ENCODE measurements around the gene WDR90. TPM values are rescaled to one million over a fixed set of nuclear protein-coding genes. Genes with fewer than 3 reads are reported as not detected.

WDR90 gene
- total RNA-seq, 1 experiment from 2014 or later, result 68.2 TPM

DNA sequence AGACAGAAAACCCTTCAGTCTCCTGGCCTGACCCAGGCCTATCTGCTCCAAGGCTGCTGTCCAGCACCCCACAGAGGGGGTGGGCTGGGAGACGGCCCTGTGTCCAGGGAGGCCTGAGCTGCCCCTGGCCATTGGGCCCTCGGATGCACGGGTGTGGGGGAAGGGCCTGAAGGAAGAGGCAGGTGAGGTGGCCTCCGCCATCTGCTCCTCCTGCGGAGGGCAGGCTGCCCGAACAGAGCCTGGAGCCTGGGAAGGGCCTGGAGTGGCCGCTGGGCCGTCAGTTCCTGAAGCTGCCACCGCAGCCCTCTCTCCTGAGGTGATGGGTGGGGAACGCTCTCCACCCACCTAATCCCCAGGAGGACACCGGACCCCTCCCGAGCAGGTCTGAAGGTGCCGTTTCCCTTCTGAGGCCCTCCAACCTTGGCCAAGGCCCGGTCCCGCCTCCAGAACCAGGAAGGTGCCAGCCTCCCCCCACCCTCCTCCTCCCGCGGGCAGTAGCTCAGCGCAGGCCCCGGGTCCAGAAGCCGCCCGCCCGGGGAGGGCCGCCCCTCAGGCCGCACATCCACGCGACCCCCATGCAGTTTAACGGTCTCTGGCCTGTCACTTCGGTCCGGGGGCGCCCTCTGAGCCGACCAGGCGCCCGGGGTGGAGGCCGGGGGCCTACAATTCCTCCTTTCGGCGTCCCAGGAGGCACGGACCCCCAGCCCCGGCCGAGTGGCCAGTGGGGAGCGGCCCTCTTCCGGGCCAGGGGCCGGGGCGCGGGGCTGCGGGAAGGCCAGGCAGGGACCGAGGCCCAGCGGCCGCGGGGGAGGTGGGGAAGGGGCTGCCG lies 55.6 kb downstream of the WDR90 start:
- Histone ChIP-seq H3K23ac (ENCODE audit: insufficient read length, low read depth, low read length) (no peak overlapping the region), H3K23me2 (ENCODE audit: insufficient read length, low read depth, low read length, poor library complexity, severe bottlenecking) (peaks cover 4% of the 10 kb centered on the region), H3K14ac (ENCODE audit: insufficient read depth, low read length) (no peak overlapping the region), H2AFZ (ENCODE audit: low read length) (no peak overlapping the region), H2BK15ac (ENCODE audit: low read depth, low read length) (no peak overlapping the region), H3K4ac (ENCODE audit: low read depth, low read length) (no peak overlapping the region), H2BK12ac (ENCODE audit: insufficient read length, low read depth, low read length) (no peak overlapping the region), H3K56ac (ENCODE audit: insufficient read length, low read depth, low read length) (no peak overlapping the region), H2BK120ac (ENCODE audit: low read depth, low read length, poor library complexity, severe bottlenecking) (no peak overlapping the region), H4K5ac (ENCODE audit: insufficient read length, low read depth, low read length) (no peak overlapping the region), H3K9me3 (ENCODE audit: control insufficient read depth, low read depth, low read length) (no peaks in the 10 kb centered on the region), H2BK5ac (ENCODE audit: insufficient read length, low read length) (no peak overlapping the region), H3K27me3 (ENCODE audit: insufficient read depth, low read length) (peaks cover 55% of the 10 kb centered on the region; the same call in 1 of the 2 replicates), H4K20me1 (ENCODE audit: control insufficient read depth, insufficient read depth, insufficient read length) (no peaks in the 10 kb centered on the region), H2BK20ac (ENCODE audit: low read depth, low read length, poor library complexity, severe bottlenecking) (no peak overlapping the region), H4K91ac (ENCODE audit: insufficient read length, low read depth, low read length) (no peak overlapping the region), H2AK5ac (ENCODE audit: insufficient read length, low read length) (no peak overlapping the region), H3K27ac (ENCODE audit: insufficient read length, low read depth, low read length) (no peak overlapping the region), H3K79me2 (ENCODE audit: insufficient read depth, low read length) (no peaks in the 10 kb centered on the region), H3K4me2 (ENCODE audit: insufficient read depth, insufficient read length, low read length) (no peak overlapping the region), H3K9ac (ENCODE audit: extremely low read depth, insufficient read length, low read length) (no peak overlapping the region), H3T11ph (ENCODE audit: low read length) (no peak overlapping the region), H3K79me1 (ENCODE audit: insufficient read depth, low read depth, low read length, poor library complexity, severe bottlenecking) (no peaks in the 10 kb centered on the region), H3K4me1 (ENCODE audit: insufficient read depth, low read length) (no peaks in the 10 kb centered on the region), H4K8ac (replicated peaks; ENCODE audit: insufficient read length, low read depth, low read length) (no peak overlapping the region), H3K18ac (ENCODE audit: insufficient read length, low read depth, low read length) (no peak overlapping the region)
- no peak for DNase-seq
- TF ChIP-seq, protein P1, sequence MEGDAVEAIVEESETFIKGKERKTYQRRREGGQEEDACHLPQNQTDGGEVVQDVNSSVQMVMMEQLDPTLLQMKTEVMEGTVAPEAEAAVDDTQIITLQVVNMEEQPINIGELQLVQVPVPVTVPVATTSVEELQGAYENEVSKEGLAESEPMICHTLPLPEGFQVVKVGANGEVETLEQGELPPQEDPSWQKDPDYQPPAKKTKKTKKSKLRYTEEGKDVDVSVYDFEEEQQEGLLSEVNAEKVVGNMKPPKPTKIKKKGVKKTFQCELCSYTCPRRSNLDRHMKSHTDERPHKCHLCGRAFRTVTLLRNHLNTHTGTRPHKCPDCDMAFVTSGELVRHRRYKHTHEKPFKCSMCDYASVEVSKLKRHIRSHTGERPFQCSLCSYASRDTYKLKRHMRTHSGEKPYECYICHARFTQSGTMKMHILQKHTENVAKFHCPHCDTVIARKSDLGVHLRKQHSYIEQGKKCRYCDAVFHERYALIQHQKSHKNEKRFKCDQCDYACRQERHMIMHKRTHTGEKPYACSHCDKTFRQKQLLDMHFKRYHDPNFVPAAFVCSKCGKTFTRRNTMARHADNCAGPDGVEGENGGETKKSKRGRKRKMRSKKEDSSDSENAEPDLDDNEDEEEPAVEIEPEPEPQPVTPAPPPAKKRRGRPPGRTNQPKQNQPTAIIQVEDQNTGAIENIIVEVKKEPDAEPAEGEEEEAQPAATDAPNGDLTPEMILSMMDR (conservative IDR thresholded peaks at IDR 0.05), result no peak
- H3K9me3 Mint-ChIP-seq, result peaks cover 0 to 2% of the 10 kb centered on the region in 2 experiments; a peak in 1 of 5 replicates
- H3K27ac Mint-ChIP-seq, result no peak overlapping the region
- peaks cover 88% of the 10 kb centered on the region for H3K27me3 Mint-ChIP-seq (ENCODE audit: low read depth)
- H3K4me3 Mint-ChIP-seq, result peak overlapping the region; percentile 40 to 63; a peak in 4 of 5 replicates
- peaks cover 0 to 7% of the 10 kb centered on the region in 2 experiments; a peak in 1 of 4 replicates for H3K4me1 Mint-ChIP-seq
- peaks cover 0 to 3% (median 0%) of the 10 kb centered on the region in 3 experiments; a peak in 2 of 7 replicates for H3K36me3 Mint-ChIP-seq (ENCODE audit: insufficient read depth in 1 of 3, low read depth in 3 of 3)
- no CpG with 5 or more reads among the region's 50 CpGs for WGBS (ENCODE audit: extremely low coverage, insufficient read length, low lambda C conversion rate)
